DOHH2 (cell line): ENCODE data around the gene BMERB1.

ENCODE experiments used
- H3F3A ChIP-seq: fragments of 200-600 bp; sonication (generic), shearing (Covaris generic); 2 replicates; pipeline ENCODE4 v1.6.0; 2016; ENCODE audit warnings: antibody characterized with exemption, mild to moderate bottlenecking; ENCODE audit not compliant: control insufficient read depth, insufficient read depth
- H3K27ac ChIP-seq: fragments of 200-600 bp; sonication (generic); 2 replicates; pipeline ENCODE4 v1.5.1; 2014; ENCODE audit warnings: low read depth, mild to moderate bottlenecking, low read length, moderate library complexity
- H3K27me3 ChIP-seq: fragments of 200-600 bp; sonication (generic); 2 replicates; pipeline ENCODE4 v1.6.1; 2014; ENCODE audit warnings: mild to moderate bottlenecking, low read length, mixed read lengths; ENCODE audit not compliant: control insufficient read depth
- H3K36me3 ChIP-seq: fragments of 200-600 bp; sonication (generic); 2 replicates; pipeline ENCODE4 v1.6.1; 2014; ENCODE audit warnings: mild to moderate bottlenecking, low read length, moderate library complexity, mixed read lengths; ENCODE audit not compliant: control insufficient read depth
- H3K4me1 ChIP-seq: fragments of 200-600 bp; sonication (generic); 2 replicates; pipeline ENCODE4 v1.6.1; 2014; ENCODE audit warnings: mild to moderate bottlenecking, low read length, mixed read lengths; ENCODE audit not compliant: control insufficient read depth
- H3K4me2 ChIP-seq: fragments of 200-600 bp; sonication (generic); 2 replicates; pipeline ENCODE4 v1.6.0; 2014; ENCODE audit warnings: mild to moderate bottlenecking, low read length, moderate library complexity
- H3K4me3 ChIP-seq: fragments of 200-600 bp; sonication (generic); 2 replicates; pipeline ENCODE4 v1.5.1; 2014; ENCODE audit warnings: mild to moderate bottlenecking, low read length, mixed read lengths
- H3K79me2 ChIP-seq: fragments of 200-600 bp; sonication (generic); 2 replicates; pipeline ENCODE4 v1.6.1; 2014; ENCODE audit warnings: mild to moderate bottlenecking, low read length, mixed read lengths; ENCODE audit not compliant: control insufficient read depth
- H3K9me2 ChIP-seq: fragments of 200-600 bp; sonication (generic); replicated peaks from 2 replicates; pipeline ENCODE4 v1.6.1; 2014; ENCODE audit warnings: mild to moderate bottlenecking, low read length, mixed read lengths; ENCODE audit not compliant: control insufficient read depth
- H3K9me3 ChIP-seq: fragments of 200-600 bp; sonication (generic); 2 replicates; pipeline ENCODE4 v1.6.1; 2014; ENCODE audit warnings: antibody characterized with exemption, low read length, mixed read lengths; ENCODE audit not compliant: control insufficient read depth, insufficient read depth
- H4K20me1 ChIP-seq: fragments of 200-600 bp; sonication (generic); 2 replicates; pipeline ENCODE4 v1.6.0; 2014; ENCODE audit warnings: low read depth, mild to moderate bottlenecking, antibody characterized with exemption, low read length, moderate library complexity; ENCODE audit not compliant: control insufficient read depth, insufficient read depth
- EZH2phosphoT487 ChIP-seq: fragments of 200-600 bp; sonication (generic); IDR thresholded peaks from 2 replicates; pipeline ENCODE4 v1.6.1; 2017; ENCODE audit warnings: borderline replicate concordance, mild to moderate bottlenecking, antibody characterized with exemption, low read length, moderate library complexity, mixed read lengths
- TF ChIP-seq, protein P1 (sequence below): fragments of 200-600 bp; sonication (generic); IDR thresholded peaks from one replicate; pipeline ENCODE4 v1.5.1; 2014; ENCODE audit warnings: antibody characterized with exemption, mild to moderate bottlenecking, low read depth, low read length; ENCODE audit not compliant: poor library complexity, severe bottlenecking

The BMERB1 gene

DNA sequence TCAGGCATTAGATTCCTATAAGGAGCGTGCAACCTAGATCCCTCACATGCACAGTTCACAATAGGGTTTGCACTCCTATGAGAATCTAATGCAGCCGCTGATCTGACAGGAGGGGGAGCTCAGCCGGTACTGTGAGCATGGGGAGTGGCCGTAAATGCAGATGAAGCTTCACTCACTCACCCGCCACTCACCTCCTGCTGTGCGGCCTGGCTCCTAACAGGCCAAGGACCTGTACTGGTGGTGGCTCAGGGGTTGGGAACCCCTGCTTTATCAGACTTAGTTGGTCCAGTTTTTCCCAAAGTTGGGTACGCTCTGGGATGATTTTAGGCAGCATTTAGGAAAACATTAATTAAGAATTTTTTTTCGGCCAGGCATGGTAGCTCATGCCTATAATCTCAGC is 104.8 kb downstream of the BMERB1 start:
- Histone ChIP-seq H3K27me3 (peaks cover 5% of the 10 kb centered on the region; the same call in 1 of the 2 replicates), H3F3A (no peaks in the 10 kb centered on the region), H3K79me2 (no peaks in the 10 kb centered on the region), H3K9me3 (no peaks in the 10 kb centered on the region; the same call in 1 of the 2 replicates), H3K4me2 (no peak overlapping the region), H4K20me1 (no peaks in the 10 kb centered on the region), H3K27ac (no peak overlapping the region), H3K4me3 (no peak overlapping the region), H3K4me1 (no peaks in the 10 kb centered on the region), H3K36me3 (no peaks in the 10 kb centered on the region), H3K9me2 (no peaks in the 10 kb centered on the region)
- no peak for TF ChIP-seq EZH2phosphoT487
- TF ChIP-seq, protein P1, sequence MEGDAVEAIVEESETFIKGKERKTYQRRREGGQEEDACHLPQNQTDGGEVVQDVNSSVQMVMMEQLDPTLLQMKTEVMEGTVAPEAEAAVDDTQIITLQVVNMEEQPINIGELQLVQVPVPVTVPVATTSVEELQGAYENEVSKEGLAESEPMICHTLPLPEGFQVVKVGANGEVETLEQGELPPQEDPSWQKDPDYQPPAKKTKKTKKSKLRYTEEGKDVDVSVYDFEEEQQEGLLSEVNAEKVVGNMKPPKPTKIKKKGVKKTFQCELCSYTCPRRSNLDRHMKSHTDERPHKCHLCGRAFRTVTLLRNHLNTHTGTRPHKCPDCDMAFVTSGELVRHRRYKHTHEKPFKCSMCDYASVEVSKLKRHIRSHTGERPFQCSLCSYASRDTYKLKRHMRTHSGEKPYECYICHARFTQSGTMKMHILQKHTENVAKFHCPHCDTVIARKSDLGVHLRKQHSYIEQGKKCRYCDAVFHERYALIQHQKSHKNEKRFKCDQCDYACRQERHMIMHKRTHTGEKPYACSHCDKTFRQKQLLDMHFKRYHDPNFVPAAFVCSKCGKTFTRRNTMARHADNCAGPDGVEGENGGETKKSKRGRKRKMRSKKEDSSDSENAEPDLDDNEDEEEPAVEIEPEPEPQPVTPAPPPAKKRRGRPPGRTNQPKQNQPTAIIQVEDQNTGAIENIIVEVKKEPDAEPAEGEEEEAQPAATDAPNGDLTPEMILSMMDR, result no peak

DNA sequence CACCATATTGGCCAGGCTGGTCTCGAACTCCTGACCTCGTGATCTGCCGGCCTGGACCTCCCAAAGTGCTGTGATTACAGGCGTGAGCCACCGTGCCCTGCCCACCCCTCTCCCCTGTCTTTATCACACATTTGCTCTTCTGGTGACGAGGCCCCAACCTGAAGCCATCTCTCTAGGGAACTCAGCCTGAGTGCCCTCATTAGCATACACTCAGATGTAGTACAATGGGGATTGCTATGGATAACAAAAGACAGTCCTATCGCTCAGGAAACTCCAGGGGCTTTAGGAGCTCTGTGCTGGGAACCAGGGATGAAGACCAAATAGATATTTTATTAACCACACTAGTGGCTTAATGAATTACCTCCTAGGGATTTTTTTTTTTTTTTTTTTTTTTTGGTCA is 107.9 kb downstream of the BMERB1 start:
- no peaks in the 10 kb centered on the region for H3F3A ChIP-seq
- no peaks in the 10 kb centered on the region for H3K4me1 ChIP-seq
- no peak overlapping the region for H3K4me2 ChIP-seq
- H3K79me2 ChIP-seq, result no peaks in the 10 kb centered on the region
- no peaks in the 10 kb centered on the region for H3K36me3 ChIP-seq
- H4K20me1 ChIP-seq, result no peaks in the 10 kb centered on the region
- H3K4me3 ChIP-seq, result no peak overlapping the region
- peaks cover 15% of the 10 kb centered on the region for H3K27me3 ChIP-seq
- no peaks in the 10 kb centered on the region; the same call in 1 of the 2 replicates for H3K9me3 ChIP-seq
- TF ChIP-seq, protein P1, result no peak
- no peak for TF ChIP-seq EZH2phosphoT487
- H3K9me2 ChIP-seq, result no peaks in the 10 kb centered on the region
- H3K27ac ChIP-seq, result no peak overlapping the region

DNA sequence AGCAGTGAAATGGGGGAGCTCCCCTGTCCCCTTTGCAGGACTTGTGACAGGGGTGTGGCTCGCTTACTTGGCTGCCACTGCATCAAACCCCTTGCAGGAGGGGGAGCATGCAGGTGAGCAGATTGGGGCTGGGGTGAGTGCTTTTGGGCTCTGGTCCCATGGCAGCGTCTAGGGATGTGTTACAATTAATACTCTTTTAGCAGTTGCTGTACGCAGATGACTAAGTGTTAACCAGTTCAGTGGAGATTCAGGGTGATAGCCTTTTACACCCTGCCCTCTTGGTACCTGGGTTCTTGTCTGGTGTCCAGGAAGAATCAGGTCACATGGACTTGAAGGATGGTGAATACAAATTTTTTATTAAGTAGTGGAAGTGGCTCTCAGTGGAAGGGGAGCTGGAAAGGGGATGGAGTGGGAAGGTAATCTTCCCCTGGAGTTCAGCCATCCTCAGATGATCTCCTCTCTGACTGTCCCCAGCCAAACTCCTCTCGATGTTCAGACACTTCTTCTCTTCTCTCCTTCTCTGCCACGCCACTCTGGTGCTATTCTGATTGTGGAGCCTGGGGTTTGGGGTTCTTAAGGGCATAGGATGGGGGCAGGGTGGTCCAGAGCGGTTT is 108.5 kb downstream of the BMERB1 start:
- Histone ChIP-seq H3K27ac (no peak overlapping the region), H3K4me3 (no peak overlapping the region), H3K27me3 (peaks cover 15% of the 10 kb centered on the region), H3K4me1 (no peaks in the 10 kb centered on the region), H3K9me2 (no peaks in the 10 kb centered on the region), H3K9me3 (no peaks in the 10 kb centered on the region; the same call in 1 of the 2 replicates), H3K79me2 (no peaks in the 10 kb centered on the region), H3K4me2 (no peak overlapping the region), H3K36me3 (no peaks in the 10 kb centered on the region), H3F3A (no peaks in the 10 kb centered on the region), H4K20me1 (no peaks in the 10 kb centered on the region)
- TF ChIP-seq, protein P1, result no peak
- TF ChIP-seq EZH2phosphoT487, result no peak
